ENCODE measurements around the gene AMIGO3.

AMIGO3 gene

GRCh38 chr3:49681232-49681522 lies 38.3 kb downstream of the AMIGO3 start:
- in situ Hi-C loops (cut with MboI; ENCODE audit: low pct_unique_long_range_greater_than_20kb, low sequenced_read_pairs, unreplicated experiment): no loop called here
- DNase-seq (ENCODE audit: low spot score): no peak
- no peak for TF ChIP-seq CTCF (IDR thresholded peaks at IDR 0.05; ENCODE audit: extremely low read depth, insufficient read depth, missing control alignments)

- in situ Hi-C loops (cut with MboI; ENCODE audit: low pct_unique_long_range_greater_than_20kb, low sequenced_read_pairs, unreplicated experiment): no loop called here
- no peak for DNase-seq (ENCODE audit: low spot score)
- TF ChIP-seq CTCF (IDR thresholded peaks at IDR 0.05; ENCODE audit: extremely low read depth, insufficient read depth, missing control alignments): no peak
These were observed 38.8 kb downstream of the AMIGO3 start for GRCh38 chr3:49680493-49681231.

GRCh38 chr3:49675912-49676311 lies 43.6 kb downstream of the AMIGO3 start:
- no peak for TF ChIP-seq CTCF (IDR thresholded peaks at IDR 0.05; ENCODE audit: extremely low read depth, insufficient read depth, missing control alignments)
- in situ Hi-C loops (cut with MboI; ENCODE audit: low pct_unique_long_range_greater_than_20kb, low sequenced_read_pairs, unreplicated experiment): loop anchor here (10.0 kb wide), 1 partner anchor 131 kb away; no protein-coding TSS in a partner anchor
- DNase-seq (ENCODE audit: low spot score): no peak

- in situ Hi-C loops (cut with MboI; ENCODE audit: low pct_unique_long_range_greater_than_20kb, low sequenced_read_pairs, unreplicated experiment): loop anchor here (10.0 kb wide), 1 partner anchor 130 kb away; no protein-coding TSS in a partner anchor
- no peak for DNase-seq (ENCODE audit: low spot score)
- TF ChIP-seq CTCF (IDR thresholded peaks at IDR 0.05; ENCODE audit: extremely low read depth, insufficient read depth, missing control alignments): no peak
These were observed 44.9 kb downstream of the AMIGO3 start for GRCh38 chr3:49674497-49674983.

GRCh38 chr3:49673715-49674496 lies 45.6 kb downstream of the AMIGO3 start, which contains the start of gene APEH:
Gene APEH (plus strand): TSS chr3:49674351. CDS start chr3:49674402, 51 bp downstream.
- TF ChIP-seq CTCF (IDR thresholded peaks at IDR 0.05; ENCODE audit: extremely low read depth, insufficient read depth, missing control alignments): no peak
- in situ Hi-C loops (cut with MboI; ENCODE audit: low pct_unique_long_range_greater_than_20kb, low sequenced_read_pairs, unreplicated experiment): loop anchor here (10.0 kb wide), 1 partner anchor 129 kb away; no protein-coding TSS in a partner anchor
- DNase-seq (ENCODE audit: low spot score): peak; percentile 99

GRCh38 chr3:49673121-49673714 lies 46.3 kb downstream of the AMIGO3 start:
- in situ Hi-C loops (cut with MboI; ENCODE audit: low pct_unique_long_range_greater_than_20kb, low sequenced_read_pairs, unreplicated experiment): loop anchor here (10.0 kb wide), 1 partner anchor 128 kb away; no protein-coding TSS in a partner anchor

More at GRCh38 chr3:49673121-49673714, 46.3 kb downstream of the AMIGO3 start:
- TF ChIP-seq CTCF (IDR thresholded peaks at IDR 0.05; ENCODE audit: extremely low read depth, insufficient read depth, missing control alignments): no peak
- no peak for DNase-seq (ENCODE audit: low spot score)

All from GM13977 (cell line).